Central memory CD4-positive, alpha-beta T cell (primary cell): ENCODE measurements around the gene HDAC5.
"Not testable (repeated sequence)": the region's sequence is repeated elsewhere in the genome, so short reads cannot be mapped to it uniquely, and the experiment has no call there.

Experiments
- DNase-seq: peaks from one replicate; pipeline ENCODE4 v3.0.0; 2022

Gene HDAC5

GRCh38 chr17:44110823-44111633 lies 12.4 kb downstream of the HDAC5 start:
- peak; percentile 13 for DNase-seq

- DNase-seq = no peak
Observed at GRCh38 chr17:44110011-44110686, 13.3 kb downstream of the HDAC5 start.

GRCh38 chr17:44109312-44109630 lies 14.2 kb downstream of the HDAC5 start:
- DNase-seq = no peak

- no peak for DNase-seq
Observed at GRCh38 chr17:44108440-44109311, 14.8 kb downstream of the HDAC5 start.

GRCh38 chr17:44106801-44107200 lies 16.6 kb downstream of the HDAC5 start:
- DNase-seq = no peak

- no peak for DNase-seq
Observed at GRCh38 chr17:44105941-44106340, 17.5 kb downstream of the HDAC5 start.

GRCh38 chr17:44105483-44105882 lies 18.0 kb downstream of the HDAC5 start:
- DNase-seq = no peak

GRCh38 chr17:44102849-44103622 lies 20.4 kb downstream of the HDAC5 start:
- DNase-seq = no peak

GRCh38 chr17:44101858-44102257 lies 21.6 kb downstream of the HDAC5 start:
- not testable (repeated sequence) for DNase-seq

- no peak for DNase-seq
Observed at GRCh38 chr17:44097110-44097958, 26.1 kb downstream of the HDAC5 start.

- DNase-seq = no peak
Observed at GRCh38 chr17:44095647-44096496, 27.6 kb downstream of the HDAC5 start.

GRCh38 chr17:44095388-44095646 lies 28.1 kb downstream of the HDAC5 start:
- DNase-seq = no peak

- DNase-seq = no peak
Observed at GRCh38 chr17:44094701-44095387, 28.6 kb downstream of the HDAC5 start.

GRCh38 chr17:44093231-44093900 lies 30.1 kb downstream of the HDAC5 start:
- DNase-seq = no peak

GRCh38 chr17:44092051-44092450 lies 31.4 kb downstream of the HDAC5 start:
- DNase-seq = no peak

GRCh38 chr17:44091200-44091997 lies 32.0 kb downstream of the HDAC5 start:
- no peak for DNase-seq

GRCh38 chr17:44088254-44088653 lies 35.2 kb downstream of the HDAC5 start:
- no peak for DNase-seq

- no peak for DNase-seq
Observed at GRCh38 chr17:44087319-44087718, 36.1 kb downstream of the HDAC5 start.
